GM19372 (cell line): ENCODE results near the gene LARGE1.
A peak's percentile ranks its signal among the peaks of the same experiment; 100 is the strongest.

Experiments
- ATAC-seq: cut with Tn5 transposase; IDR thresholded peaks from one replicate; pipeline ENCODE4 v1.9.1; 2021; ENCODE audit warnings: mild to moderate bottlenecking, low read depth, moderate library complexity; ENCODE audit not compliant: unreplicated experiment

Gene LARGE1

DNA sequence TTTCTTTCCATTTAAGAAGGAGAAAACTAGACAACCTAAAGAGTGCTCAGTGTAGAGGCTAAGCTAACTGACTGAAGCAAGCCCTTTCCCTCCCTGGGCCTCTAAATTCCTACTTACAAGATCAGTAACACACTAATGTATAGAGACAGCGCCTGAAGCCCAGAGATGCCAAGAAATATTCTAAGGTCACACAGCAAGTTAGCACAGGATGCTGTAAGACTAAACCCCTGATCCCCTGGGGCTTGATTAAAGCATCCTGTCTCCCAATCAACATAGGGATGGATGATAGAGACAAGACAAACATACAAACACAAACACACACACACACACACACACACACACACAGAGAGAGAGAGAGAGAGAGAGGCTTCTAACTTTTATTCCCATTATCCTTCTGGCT, 5.6 kb downstream of the LARGE1 start:
- ATAC-seq = no peak

DNA sequence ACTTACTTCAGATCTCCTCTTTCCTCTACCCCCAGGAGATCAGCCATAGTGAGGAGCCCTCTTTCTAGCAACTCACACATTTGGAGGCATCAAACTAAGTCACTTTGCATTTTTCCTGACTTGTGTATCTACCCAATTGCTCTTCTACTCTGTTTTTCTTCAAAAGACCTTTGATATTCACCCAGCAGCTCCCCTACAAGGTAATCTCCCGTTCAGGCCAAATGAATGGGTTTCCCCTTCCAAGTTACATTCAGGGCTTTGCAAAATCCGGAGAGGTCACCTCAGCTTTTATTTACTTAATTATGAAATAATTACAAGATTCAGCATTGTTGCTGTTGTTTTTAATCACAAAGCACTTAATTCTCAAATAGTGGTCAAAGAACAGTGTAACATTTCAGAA, 6.1 kb downstream of the LARGE1 start:
- no peak for ATAC-seq

DNA sequence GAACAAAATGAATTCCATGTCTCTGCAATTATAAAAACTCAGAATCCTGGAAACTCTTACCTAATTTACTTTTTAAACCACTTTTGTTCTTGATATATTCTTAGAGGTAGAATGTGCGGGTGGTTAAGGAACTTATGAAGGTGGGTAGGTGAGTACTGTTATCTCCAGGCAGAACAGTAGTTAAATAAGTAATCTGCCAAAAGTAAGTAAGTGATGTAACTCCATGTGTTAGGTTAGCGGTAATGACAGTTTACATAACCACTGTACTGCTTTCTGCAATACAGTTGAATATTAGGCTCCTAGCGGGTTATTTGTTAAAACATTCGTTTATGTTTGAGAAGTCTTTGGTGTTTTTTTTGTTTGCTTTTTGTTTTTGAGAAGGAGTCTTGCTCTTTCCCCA, 7.1 kb downstream of the LARGE1 start:
- no peak for ATAC-seq

DNA sequence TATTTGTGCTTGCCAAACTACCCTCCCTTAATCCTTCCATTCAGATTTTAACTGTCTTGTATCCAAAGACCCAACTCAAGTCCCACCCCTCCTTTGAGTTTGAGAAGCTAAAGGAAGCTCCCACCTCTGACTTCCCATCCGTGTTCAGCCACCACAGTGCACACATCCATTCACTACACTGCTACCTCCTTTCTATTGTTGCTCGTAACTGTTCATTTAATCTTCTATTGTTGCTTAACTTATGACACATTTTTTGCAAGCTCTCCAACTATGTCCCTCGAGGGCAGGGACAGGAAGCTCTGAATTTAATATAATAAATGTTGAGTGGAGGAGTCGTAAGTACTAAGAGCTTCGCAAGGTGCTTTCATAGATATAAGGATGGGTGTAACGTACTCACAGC, 10.4 kb downstream of the LARGE1 start:
- ATAC-seq = no peak

DNA sequence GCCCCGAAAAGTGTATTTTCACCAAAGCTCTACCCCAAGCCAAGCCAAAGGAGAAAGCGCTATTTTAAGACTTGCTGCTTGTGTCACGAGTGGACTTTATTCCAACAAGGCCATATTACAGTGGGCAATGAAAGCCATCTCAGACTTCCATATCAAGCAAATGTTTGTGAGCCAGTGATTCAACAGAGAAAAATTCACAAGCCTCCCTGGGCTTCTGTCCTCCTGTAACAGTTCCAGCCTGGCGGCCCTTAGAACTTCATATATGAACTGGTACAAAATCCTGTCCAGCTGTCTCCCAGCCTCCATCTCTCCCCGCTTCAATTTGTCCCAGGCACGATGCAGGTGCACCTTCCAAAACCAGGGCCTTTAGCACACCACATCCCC, 11.2 kb downstream of the LARGE1 start:
- no peak for ATAC-seq

DNA sequence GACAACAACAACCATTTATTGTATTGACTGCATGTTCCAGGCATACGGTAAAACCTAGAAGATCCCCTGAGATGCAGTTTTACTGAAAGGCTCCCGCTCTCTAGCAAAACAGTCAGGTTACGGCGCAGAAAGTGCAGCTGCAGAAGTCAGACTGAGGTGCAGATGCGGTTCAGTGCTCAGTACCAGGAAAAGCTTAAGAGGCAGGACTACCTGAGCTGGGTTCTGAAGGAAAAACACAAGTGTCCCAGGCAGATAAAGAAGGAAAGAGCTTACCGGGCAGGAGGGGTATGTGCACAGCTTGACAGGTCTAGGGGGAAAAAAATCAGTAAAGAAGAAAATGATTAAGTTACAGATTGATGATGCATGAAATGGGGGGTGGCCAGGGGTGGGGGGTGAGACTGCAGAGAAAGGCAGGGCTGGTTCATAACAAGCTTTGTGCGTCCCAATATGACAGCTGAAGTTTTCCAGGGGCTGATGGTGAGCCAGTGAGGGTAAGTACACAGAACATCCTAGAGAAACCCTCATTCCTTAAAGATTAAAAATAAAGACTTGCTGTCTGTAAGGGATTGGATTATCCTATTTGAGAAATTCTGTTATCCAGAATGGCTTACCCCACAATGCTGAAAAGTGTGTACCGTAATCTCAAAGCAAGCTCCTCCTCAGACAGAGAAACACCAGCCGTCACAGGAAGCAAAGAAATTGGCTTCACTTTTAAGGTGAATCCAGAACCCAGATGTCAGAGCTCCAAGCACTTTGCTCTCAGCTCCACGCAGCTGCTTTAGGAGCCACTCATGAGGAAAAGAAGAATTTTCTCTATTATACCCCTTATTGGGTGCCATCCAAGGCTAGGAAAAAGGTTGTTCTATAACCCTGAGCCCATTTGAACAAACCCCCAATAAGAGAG, 11.9 kb downstream of the LARGE1 start:
- no peak for ATAC-seq

DNA sequence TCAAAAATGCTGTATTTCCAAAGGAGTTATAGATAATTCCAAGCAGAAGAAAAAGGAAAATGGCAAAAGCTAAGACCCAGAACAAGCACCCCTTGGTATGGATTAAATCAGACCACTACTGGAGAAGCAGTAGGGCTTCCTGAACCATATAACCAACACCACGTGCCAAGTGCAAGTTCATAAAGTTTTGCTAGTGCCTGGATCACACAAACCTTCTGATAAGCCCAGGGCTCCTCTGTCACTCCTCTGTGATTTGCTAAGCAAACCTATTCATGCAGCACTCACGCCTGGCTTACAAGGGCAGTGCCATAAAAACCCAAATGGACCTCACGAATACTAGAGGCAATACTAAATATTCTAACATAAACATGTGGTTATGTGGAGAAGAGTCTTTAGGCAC, 13.3 kb downstream of the LARGE1 start:
- no peak for ATAC-seq

DNA sequence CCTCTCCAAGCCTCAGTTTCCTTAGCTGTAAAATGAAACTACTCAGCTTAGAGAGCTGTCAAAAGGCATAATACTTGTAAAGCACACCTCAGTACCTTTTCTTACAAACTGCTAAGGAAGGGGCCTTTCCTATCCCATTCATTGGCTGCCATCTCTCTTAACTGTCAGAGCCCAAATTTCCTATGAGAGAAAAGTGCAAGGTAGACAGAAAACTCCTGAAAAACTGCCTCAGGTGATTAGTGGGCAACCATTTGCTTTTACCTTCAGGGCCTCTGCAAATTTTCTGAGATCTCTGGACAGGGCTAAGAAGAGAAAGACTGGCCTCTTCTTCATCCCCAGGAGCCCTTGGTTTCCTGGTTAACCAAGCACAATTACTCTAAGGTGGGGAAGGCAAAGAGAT, 13.8 kb downstream of the LARGE1 start:
- ATAC-seq = no peak

DNA sequence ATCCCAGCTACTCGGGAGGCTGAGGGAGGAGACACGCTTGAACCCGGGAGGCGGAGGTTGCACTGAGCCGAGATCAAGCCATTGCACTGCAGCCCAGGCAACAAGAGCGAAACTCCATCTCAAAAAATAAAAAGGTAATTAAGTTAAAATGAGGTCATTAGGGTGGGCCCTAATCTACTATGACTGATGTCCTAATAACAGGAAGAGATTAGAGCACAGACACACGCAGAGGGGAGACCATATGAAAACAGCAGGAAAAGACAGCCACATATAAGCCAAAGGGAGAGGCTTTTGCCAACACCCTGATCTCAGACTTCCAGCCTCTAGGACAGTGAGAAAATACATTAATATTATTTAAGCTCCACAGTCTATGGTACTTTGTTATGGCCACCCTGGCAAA, 17.3 kb downstream of the LARGE1 start:
- no peak for ATAC-seq

DNA sequence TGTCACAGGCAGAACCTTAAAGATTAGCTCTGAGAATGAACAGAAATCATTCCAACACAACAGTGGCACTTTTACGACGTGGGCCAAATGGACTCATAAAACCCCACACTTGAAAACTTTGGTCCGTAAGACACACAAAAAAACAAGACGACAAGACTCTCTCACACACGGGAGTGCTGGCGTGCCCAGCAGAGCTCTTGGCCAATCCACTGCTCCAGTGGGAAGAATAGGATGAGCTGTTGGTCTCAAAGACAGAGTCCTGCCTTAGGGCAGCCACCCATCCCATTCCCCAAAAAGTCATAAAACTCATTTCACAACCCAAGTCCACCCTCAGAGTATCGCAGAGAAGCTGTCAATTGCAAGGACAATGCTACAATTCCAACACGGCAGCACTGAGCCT, 18.2 kb downstream of the LARGE1 start:
- ATAC-seq = no peak

DNA sequence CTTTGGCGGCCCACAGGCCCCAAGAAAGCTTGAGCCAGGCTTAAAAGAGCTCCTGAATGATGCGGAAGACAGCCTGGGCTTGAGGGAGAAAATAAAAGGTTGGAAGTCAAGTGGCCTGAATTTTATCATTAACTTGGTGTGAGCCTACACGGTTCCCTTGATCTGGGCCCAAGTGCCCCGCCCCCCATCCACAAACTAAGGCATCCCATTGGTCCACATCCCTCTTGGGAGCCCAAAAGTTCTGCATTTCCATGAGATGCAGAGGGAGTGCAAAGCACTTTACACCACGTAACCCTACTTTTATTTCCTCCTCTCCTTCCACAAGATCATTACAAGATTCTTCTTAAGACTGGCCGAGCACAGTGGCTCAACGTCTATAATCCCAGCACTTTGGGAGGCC, 22.2 kb downstream of the LARGE1 start:
- no peak for ATAC-seq

DNA sequence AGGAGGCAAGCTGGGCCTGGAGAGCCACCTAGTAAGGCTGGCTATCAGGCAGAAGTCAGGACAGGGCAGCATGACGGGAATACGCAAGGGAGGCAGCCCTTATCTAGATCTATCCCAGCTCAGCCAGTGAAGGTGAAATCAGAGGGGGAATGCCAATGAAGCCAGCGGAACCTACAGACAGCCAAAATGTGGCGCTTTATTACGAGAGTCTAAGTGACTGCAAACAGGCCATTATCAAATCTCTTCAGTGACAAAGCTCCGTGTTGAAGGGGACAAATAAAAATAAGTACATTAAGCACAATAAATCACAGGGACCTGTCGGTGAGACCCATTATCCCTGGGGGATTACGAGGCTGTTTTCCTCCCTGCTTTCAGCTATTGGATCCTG, 22.8 kb downstream of the LARGE1 start:
- no peak for ATAC-seq

DNA sequence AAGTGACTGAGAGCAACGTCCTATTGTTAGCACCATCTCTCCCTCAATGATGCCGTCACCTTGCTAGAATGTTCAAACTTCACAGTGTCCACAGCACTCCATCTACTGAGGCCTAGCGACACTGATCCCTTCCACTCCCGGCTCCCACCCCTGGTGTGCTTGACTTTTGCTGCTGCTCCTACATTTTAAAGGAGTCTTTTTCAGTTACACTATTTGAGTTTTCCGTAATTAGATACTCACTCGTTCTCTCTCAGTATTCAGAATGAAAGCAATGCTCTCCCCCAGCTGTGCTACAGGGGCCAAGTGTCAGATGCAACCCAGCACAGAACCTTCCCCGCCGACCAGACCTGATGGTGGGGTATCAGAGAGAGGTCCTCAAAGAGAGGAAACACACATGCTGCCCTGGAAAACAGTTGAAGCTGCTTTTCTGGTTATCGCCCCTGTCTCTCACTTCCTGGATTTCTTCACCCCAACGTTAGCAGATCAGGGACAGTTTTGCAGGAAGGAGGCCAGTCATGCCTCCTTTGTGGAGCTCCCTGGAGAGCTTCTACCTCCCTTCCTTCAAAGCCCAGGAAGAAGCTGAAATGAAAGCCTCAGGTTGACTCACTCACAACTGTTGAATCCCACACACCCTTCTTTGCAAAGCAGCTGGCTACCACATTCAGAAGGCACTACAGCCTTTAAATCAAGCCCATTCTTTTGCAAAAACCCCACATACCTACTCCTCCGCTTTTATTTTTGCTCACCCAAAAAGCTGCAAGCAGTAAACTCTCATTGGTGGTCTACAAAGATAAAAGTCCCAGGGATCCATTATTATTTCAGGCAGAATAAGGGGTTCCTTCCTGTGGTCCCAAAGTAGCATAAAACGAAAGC, 23.5 kb downstream of the LARGE1 start:
- ATAC-seq = peak; percentile 51

DNA sequence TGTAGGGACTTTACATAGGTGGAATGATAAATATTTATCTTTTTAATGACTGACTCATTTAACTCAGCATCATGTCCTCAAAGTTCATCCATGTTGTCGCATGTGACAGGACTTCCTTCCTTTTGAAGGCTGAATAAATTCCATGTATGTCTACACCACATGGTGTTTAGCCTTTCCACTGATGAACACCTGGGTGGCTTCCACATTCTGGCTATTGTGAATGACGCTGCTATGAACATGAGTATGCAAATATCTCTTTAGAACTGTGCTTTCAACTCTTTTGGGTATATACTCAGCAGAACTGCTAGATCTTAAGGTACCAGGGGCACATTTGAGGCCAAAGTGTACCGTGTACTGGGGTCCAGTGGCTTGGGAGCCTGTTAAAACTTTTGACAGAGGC, 24.1 kb downstream of the LARGE1 start:
- peak; percentile 57 for ATAC-seq

DNA sequence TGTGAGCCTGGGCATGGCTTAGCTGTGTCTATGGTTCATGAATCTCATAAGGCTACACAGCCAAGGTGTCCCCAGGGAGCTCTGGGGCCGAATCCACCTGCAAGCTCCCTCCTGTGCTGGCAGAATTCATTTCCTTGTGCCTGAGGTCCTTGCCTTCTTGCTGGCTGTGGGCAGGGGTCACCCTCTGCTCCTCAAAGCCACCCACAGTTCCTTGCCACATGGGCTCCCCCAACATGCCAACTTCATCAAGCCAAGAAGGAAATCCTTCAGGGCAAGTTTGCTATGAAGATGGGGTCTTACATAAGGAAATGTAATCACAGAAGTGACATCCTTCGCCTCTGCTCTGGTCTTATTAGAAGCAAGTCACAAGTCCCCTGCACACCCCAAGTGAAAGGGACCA, 24.8 kb downstream of the LARGE1 start:
- no peak for ATAC-seq

DNA sequence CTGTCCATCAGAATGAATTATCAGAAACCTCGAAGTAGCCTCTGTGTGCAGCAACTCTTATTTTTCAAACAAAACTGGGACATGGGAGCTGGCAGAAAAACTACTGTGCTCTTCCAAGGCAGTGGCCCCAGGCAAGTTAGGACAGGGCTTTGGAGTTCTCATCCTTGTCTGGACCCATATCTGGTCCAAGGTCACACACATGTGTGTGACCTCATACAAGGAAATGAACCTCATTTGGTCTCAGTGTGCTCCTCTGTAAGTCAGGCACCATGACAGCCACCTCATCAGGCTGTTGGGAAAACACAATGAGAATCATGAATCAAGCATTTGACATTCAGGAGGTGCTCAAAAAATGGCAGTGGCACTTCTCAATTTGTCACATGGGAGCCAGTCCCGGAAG, 25.8 kb downstream of the LARGE1 start:
- ATAC-seq = no peak

DNA sequence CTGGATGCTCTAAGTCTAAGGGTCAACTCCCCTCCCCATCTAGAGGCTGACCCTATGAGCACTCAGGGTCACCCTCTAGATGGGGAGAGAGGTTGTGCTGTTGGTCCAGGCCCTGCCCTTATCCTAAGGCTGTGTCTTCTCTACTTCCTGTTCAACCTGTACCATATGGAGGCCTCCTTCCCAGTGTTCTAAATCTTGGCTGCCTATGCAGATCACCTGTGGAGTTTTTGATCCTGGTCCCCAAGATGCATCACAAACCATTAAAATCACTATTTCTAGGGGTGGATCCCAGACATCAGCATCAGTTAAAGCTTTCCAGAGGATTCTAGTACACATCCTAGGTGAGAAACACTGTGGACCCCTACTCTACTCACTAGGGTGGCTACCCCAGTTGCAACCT, 26.2 kb downstream of the LARGE1 start:
- ATAC-seq = no peak

DNA sequence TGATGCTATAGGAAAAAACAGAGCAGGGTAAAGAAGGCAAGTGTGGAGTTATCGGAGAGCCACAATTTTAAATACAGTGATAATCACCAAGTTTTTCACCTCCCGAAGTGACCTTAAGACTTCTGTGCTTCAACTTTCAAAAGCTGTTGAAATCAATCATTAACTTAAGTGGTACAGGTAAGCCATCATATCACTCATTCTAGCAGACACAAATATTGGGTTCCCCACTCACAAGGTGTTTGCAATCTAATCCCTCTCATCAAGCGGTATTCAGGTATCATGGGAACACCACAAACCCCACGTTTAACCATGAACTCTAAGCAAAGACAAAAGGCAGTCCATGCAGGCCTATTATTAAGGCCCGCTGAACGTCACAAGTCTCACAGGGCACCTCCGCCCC, 26.8 kb downstream of the LARGE1 start:
- no peak for ATAC-seq

DNA sequence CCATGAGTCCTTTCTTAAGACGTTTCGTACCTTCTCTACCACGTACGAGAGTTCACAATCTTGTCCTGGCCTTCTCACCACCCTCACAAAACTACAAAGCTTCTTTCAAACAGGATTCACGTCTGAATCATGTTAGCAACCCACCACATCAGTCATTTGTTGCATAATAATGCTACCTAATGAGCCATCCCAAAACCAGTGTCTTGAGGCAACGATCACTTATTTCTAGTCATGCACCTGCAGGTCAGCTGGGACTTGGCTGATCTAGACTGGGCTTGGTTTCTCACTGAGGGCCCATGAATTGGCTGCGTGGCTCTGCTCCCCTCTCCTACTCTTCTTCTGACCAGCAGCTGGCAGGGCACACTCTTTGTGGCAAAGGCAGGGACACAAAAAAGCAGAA, 28.3 kb downstream of the LARGE1 start:
- ATAC-seq = no peak

DNA sequence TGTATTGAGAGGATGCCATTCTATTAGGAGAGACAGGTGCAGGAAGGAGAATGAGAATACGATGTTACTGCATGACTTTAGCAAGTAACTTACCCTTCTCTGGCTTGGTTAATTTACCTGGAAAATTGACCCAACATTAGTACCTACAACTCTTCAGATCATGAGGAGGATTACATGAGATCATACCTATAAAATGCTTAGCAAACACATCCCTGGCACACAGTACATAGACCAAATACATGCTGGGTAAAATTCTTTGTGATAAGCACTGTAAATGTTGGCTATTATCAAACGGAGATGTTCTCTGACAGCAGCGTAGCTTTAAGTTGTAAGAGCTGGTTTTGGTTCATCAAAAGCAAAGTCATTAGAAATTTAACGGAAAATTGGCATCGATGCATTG, 28.8 kb downstream of the LARGE1 start:
- no peak for ATAC-seq

DNA sequence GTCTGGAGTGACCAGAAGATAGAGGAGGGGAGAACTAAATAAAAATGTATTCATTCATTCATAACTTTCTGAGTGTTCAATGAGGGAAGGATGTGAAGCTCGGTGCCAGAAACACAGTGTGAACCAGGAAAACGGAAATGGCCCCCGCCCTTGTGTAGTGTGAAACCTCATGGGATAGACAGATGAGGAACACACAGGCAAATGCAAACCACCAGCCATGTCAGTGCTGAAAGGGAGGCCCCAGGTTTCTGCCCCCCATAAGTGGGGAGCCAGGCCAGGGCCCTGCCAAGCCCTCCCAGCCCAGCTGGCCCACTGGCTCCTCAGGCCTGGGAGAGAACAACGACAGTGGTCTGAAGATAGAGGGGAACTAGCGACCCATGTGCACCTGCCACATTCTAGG, 30.5 kb downstream of the LARGE1 start:
- ATAC-seq = no peak

DNA sequence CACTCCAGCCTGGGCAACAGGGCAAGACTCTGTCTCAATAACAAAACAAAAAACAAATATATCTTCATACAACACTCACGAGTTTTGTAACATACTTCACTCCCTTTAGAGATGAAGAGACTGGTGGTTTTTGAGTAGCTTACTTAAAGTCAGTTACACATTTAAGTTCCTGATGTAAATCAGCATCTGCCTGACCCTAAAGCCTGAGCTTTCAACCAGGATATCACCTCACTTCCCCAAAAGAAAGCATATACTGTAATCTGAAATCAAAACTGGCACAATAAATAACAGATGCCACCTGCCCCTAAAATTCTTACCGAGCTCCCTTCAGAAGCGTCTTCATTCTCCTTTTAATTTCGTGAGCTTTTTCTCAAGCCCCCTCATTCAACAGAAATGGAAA, 31.5 kb downstream of the LARGE1 start:
- ATAC-seq = no peak
